Measurements from ENCODE around the gene MFAP3L. TPM values are rescaled to one million over a fixed set of nuclear protein-coding genes. Genes with fewer than 3 reads are reported as not detected.

Gene MFAP3L
- total RNA-seq, 1 experiment from 2014 or later: 1.9 TPM

DNA sequence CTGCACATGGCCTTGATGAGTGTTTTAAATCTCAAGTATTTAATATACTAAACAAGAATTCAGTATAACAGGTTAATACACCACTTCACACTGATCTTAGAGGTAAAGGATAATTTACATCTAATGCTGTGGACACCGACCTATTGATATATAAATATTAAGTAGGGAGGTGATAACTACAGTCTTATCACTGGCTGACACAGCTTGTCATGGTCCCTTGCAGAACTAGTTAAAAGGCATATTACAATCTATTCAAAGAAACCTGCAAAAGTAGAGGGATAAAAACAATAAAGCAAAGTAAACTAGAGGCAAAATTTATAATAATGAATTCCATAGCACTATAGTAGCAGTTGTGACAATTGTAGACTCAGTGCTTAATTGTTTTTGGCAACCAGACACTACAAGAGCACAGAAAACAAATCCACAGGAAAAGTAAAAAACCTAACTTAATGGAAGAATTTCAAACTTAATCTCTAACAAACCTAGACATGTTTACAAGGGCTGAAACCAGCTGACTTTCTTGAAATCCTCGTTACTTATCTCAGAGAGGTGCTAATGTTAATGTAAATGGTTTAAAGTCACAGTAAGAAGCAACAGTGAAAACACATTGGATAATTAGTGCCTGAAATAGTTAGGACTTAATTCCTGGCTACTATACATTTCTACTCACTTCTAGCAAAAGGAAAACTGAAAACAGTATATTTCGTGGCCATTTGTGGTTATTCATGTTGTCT is 25.0 kb downstream of the MFAP3L start:
- DNase-seq (ENCODE audit: low read depth): no peak
- in situ Hi-C loops (cut with HindIII; ENCODE audit: low pct_unique_long_range_greater_than_20kb, low sequenced_read_pairs): no loop called here

DNA sequence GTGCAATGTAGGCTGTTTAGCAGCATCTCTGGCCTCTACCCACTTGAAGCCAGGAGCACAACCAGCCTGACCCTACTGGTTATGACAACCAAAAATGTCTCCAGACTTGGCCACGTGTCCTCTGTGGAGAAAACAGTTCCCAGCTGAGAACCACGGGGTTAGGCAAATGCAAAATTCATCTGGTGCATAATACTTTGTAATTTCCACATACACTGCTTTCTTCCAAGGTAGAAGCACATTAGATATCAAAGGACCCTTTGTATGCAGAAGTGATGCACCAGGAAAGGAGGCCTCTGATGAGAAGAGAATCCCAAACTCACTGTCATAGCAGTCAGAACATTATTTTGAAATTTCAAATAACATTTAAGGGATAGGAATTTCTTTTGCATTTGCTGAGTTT is 26.3 kb downstream of the MFAP3L start:
- no peak for DNase-seq (ENCODE audit: low read depth)
- in situ Hi-C loops (cut with HindIII; ENCODE audit: low pct_unique_long_range_greater_than_20kb, low sequenced_read_pairs): no loop called here

DNA sequence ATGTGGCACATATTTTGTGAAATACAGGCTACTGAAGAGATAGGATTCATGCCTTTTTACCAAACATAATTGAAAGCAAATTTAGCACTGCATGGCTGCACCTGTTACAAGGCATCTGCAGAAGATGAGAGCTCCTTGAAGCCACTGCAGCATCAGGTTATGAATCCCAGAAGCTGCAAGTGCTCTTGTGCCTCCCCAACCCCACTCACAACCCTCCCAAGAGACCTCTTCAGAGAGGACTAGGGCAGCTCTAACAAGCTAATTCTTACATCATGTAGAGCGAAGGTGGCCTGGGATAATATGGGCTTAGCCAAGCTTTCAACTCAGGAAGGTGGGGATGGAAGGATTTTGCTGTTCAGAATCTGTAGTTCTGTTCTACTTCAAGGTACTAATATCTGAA is 27.2 kb downstream of the MFAP3L start:
- in situ Hi-C loops (cut with HindIII; ENCODE audit: low pct_unique_long_range_greater_than_20kb, low sequenced_read_pairs): no loop called here
- DNase-seq (ENCODE audit: low read depth): no peak

DNA sequence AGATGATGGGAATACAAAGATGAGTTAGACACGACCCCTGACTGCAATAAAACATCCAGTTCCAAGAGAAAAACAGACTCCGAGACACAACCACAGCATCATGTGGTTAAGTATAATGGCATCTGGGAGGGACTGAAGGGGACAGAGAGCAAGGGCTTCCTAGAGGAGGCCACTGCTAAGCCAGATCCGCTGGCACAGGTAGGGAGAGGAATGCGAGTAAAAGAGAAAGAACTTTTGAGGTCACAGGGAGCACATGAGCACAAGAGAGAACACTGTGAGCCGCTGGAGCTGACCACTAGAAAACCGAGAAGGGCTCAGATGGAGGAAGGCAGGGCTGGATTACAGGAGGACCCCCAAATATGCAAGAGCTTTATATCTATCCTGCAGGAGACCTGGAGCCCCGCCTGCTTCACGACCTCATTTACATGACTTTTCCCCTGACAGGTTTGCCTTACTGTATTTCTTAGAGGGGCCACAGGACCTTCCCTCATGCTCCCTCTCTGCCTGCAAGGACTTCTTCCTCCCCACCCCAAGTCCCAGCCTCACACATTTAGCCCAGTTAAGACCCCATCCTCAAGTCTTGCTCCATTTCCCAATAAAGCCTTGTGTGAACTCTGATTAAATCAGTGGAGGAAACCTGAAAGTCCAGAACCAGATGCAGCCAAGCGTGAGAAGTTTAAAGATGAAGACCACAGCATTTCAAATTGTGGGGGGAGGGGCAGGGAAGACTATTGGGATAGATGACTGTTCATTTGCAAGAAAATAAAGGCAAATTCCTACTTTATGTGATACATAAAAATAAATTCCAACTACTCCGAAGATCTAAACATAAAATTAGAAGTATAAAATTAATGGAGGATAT is 29.6 kb downstream of the MFAP3L start:
- in situ Hi-C loops (cut with HindIII; ENCODE audit: low pct_unique_long_range_greater_than_20kb, low sequenced_read_pairs): no loop called here

DNA sequence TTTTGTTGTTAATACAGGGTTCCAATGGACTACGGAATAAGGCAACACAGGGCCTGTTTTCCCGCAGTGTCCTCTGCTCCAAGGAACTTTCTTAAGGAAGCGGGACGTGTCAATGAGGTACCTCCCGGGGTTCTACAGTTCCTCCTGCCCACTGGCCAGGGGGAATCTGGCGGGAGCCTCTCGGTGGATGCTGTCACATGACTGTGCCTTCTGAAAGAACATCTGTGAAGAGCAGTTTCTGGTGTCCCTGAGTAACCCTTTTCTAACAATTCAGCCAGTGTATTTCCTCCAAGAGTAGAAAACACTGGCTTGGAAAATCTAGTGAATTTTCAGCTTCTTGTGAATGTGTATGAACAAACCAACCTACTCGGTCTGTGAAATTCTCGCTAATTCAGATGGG is 32.7 kb downstream of the MFAP3L start:
- in situ Hi-C loops (cut with HindIII; ENCODE audit: low pct_unique_long_range_greater_than_20kb, low sequenced_read_pairs): no loop called here
- DNase-seq (ENCODE audit: low read depth): no peak

More for the DNA sequence above, 29.6 kb downstream of the MFAP3L start:
- no peak for DNase-seq (ENCODE audit: low read depth)

DNA sequence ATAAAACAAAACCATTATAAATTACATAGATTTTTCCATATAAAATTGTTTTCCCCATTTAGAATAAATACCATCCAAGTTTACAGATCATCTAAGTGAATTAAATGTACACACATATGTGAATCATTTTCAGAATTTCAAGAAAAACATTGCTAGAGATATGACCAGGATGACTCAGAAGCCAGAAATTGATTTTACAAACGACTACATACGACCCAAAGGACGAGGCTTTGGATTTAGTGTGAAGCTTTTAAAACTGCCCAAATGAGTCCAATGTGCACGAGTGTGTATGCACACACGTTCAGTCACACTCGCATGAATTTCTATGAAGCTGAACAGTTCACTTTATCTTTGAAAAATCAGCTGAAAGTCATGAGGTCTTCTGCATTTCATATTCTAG is 37.9 kb downstream of the MFAP3L start:
- DNase-seq (ENCODE audit: low read depth): no peak
- in situ Hi-C loops (cut with HindIII; ENCODE audit: low pct_unique_long_range_greater_than_20kb, low sequenced_read_pairs): no loop called here

DNA sequence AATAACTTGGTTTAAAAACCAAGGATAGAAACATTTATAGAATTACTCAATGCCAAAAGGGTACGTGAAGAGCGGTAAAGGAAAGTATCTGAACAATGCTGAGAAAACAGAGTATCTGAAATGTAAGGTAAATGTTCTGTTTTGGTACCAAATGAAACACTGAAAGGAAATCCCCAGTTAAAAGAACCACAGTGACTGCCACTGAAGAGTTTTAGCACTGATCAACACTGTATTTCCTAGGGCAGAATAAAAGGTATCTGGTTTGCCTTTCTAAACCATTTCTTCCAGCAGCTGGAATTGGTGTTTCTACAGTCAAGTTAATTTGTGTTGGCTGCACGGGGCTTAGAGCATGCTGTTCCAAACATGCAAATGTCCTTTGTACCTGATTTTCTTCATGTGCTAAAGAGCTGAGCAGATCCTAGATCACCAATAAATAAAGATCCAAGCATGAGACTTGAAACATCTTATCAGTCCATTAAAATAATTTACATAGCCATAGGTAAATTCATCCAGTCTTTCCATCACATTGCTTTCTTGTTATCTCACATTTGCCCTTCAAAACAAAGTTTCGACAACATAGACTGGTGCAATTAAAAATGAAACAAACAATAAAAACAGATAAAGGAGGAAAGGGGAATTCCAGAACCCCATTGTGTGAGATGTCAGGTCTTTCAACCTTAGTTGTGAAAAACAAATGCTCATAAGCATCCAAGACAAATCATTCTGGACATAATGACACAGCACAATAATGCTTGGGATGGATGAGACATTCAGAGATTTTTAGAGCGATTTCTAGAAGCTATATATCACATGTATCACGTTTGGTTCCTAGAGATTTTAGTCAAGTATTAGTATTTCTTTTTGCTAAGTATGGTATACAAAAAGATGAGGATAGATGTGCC is 38.6 kb downstream of the MFAP3L start:
- DNase-seq (ENCODE audit: low read depth): no peak

DNA sequence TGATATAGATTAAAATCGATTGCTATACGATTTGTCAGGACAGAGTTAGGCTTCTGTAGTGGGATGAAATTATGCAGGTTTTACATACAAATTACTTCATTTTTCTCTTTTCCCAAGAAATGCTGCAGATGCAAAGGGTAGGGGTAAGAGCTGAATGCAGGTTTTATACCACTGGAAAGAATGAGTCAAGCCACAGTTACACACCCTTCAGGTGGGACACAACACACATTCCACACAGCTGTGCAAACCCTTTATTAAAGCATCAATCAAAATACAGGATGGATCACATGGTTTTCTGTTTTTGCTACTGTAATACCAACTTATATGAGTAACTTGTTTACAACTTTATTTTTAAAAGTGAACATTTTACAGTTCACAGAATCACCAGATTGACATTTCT is 39.8 kb downstream of the MFAP3L start:
- in situ Hi-C loops (cut with HindIII; ENCODE audit: low pct_unique_long_range_greater_than_20kb, low sequenced_read_pairs): no loop called here
- DNase-seq (ENCODE audit: low read depth): no peak

More for the DNA sequence above, 38.6 kb downstream of the MFAP3L start:
- in situ Hi-C loops (cut with HindIII; ENCODE audit: low pct_unique_long_range_greater_than_20kb, low sequenced_read_pairs): no loop called here

DNA sequence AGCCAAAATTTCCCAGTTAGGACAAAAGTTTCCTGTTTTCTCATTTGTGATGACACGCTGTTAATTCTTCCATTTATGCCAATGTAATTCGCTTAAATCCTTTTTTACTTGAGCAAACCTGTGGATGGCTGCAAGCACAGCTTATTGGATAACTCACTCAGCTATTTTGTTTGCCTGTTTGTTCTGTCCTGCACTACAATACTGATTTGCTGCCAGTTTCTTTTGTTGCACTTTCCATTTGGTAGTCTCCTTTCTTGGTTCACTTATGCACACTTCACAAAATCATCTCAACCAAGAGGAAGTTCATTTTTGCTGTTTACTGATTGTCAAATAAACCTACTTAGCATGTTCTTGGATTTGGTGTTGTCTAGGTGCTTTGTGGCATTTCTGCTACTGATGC is 40.3 kb downstream of the MFAP3L start:
- in situ Hi-C loops (cut with HindIII; ENCODE audit: low pct_unique_long_range_greater_than_20kb, low sequenced_read_pairs): no loop called here
- no peak for DNase-seq (ENCODE audit: low read depth)

DNA sequence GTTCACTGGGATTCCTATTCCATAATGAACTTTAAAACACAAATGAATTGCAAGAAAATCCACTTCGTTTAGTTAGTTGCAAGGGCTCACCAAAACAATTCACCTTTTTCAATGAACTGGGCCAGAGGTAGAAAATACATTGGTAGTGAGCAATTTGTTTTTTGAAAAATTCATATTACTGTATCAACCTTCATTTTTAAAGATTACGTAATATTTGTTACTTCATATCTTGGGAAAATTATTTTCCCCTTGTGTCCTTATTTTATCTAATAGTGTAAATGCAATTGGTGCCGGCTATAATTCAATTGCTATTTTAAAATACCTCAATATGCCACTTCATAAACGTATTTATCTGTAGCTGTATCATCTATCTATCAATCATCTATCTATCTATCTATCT is 41.5 kb downstream of the MFAP3L start:
- no peak for DNase-seq (ENCODE audit: low read depth)
- in situ Hi-C loops (cut with HindIII; ENCODE audit: low pct_unique_long_range_greater_than_20kb, low sequenced_read_pairs): no loop called here

DNA sequence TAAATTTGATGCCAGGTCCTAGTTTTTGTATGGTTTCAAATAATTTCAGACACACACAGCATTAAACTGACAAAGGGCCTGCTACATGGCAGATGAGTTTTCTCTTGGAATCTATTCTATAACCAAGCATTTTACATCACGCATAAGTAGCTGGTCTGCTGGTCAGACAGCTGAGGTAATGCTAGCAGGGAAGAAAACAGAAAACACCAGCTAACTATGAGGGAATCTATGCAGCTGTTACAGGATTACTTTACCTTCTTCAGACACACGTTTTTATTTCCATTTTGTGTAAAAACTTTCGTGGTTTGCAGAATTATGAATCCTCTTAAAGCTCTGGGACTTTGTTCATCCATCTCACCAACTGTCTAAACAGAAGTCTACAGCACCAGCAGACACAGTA is 42.0 kb downstream of the MFAP3L start:
- in situ Hi-C loops (cut with HindIII; ENCODE audit: low pct_unique_long_range_greater_than_20kb, low sequenced_read_pairs): no loop called here
- no peak for DNase-seq (ENCODE audit: low read depth)

DNA sequence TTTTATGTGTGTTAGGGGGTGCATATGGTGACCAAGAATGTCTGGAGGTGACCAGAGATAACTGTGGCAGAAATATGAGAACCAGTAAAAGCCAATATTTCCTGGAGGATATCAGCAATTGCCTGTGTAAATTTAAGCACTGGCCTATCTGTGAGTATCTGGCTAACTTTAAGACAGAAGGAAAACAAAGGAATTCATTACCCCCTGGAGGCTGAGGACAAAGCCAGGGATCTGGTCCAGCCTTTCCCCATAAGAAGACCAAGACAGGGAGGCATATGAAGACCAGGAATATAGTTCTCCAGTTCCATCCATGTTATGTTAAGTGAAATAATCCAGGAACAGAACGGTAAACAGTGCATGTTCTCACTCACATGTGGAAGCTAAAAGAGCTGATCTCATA is 49.2 kb downstream of the MFAP3L start:
- in situ Hi-C loops (cut with HindIII; ENCODE audit: low pct_unique_long_range_greater_than_20kb, low sequenced_read_pairs): no loop called here
- DNase-seq (ENCODE audit: low read depth): no peak

DNA sequence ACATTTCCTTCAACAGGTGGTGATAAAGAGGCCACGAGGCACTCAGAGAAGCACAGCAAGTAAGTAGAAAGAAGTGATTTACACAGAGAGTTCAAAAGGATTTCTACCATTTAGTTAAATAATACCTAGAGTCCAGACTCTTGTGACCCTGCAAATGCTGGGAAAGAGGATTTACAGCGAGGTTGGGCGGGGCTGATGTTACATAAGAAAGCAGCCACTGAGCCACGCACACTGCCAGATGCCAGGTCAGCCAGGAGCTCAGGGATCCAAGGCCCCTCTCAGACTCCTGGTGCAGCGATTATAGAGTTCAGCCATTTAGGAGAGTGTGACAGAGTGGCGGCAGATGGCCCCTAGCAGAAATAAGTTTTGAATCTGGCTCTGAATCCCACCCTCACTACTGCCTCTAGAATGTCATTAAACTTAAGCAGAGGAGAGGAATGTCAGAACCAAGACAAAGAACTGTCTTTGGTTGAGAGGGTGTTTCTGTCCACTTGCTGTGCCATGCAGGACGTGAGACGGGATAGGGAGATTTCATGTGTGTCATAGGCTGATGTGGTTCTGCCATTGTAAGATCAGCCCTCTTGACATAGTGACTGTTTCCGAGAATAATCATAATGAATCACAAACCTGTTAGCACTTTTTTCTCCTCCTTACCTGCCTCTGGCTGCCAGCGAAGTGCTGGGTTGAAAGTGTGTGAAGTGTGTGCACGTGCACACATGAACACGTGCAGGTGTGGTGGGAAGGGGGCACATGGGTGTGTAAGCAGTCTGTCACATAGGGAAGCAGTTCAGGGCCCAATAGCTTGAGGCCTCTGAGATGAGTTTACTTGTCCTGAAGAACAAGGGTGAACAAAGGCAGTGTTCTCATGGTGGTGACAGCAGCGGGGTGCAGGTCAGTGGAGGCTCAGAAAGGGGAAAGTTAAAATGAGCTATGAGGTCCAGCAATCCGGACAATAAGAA is 50.1 kb downstream of the MFAP3L start:
- DNase-seq (ENCODE audit: low read depth): no peak
- in situ Hi-C loops (cut with HindIII; ENCODE audit: low pct_unique_long_range_greater_than_20kb, low sequenced_read_pairs): no loop called here

DNA sequence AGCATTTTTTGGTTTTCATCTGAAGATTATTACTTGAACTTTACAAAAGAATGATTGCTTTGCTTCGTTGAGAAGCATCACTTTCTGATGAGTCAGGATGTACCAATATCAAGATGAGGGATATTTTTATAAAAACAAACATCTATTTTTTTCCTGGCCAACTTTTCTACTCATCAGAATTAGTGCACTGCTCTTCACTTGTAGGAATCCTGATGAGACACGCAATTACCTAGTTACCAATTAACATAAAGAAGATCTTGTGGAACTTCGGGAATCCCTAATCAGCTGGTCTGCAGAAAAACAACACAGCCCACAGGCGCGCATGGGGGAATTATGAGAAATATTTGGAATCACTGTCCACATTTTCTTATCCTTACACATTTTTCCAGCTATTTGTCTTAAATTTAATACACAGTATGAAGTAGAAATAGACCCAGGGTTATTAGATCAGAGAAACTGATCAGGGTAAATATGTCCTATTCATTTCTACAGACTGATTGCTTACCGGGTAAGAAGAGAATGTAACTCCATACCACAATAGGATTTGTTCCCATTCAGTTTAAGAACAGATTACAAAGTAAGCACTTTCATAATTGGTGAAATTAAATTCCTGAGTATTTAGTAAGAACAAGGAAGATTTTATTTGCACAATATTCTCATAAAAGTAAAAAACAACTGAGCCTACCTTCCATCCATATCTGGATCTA is 50.9 kb downstream of the MFAP3L start:
- no peak for DNase-seq (ENCODE audit: low read depth)
- in situ Hi-C loops (cut with HindIII; ENCODE audit: low pct_unique_long_range_greater_than_20kb, low sequenced_read_pairs): no loop called here

DNA sequence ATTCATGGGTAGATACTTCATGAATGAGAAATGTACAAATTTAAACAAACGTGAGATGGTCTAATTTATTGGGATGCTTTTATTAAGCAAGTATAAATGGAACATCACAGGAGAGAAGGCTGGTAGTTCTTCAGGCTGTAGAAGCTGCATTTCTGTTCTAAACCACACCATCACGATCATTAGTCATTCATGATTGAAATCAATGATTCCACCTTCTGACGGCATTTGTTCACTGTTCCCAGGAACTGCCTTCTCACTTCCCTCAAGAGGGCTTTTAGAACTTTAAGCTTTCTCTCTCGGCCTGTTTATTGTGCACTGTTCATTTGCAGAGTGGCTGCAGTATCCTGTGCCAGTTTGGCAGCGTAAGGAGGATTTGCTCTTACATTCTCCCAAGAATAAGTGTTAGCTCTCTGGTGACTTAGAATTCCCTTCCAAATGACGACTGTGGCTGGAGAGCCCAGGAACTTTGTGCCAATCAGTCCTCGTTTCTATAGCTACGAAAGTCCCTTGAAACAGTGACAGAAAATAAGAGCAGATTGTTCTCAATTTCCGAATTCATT is 54.7 kb downstream of the MFAP3L start:
- DNase-seq (ENCODE audit: low read depth): no peak
- in situ Hi-C loops (cut with HindIII; ENCODE audit: low pct_unique_long_range_greater_than_20kb, low sequenced_read_pairs): no loop called here

DNA sequence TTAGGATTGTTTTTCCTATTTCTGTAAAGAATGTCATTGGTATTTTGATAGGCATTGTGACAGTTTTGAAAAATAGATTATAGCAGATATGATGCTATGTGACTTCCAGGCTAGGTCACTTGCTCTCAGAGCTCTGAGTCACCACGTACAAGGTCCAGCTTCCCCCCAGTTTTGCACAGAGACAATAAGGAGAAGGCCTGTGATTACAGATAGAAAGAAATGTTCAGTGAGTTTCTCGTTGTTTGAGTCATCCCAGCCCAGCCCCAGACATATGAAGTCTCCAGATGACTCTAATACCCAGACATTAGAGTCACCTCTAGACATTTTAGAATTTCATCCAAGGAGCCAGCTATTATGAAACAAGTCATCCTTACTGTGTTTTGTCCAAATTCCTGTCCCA is 57.2 kb downstream of the MFAP3L start:
- in situ Hi-C loops (cut with HindIII; ENCODE audit: low pct_unique_long_range_greater_than_20kb, low sequenced_read_pairs): no loop called here
- DNase-seq (ENCODE audit: low read depth): no peak

DNA sequence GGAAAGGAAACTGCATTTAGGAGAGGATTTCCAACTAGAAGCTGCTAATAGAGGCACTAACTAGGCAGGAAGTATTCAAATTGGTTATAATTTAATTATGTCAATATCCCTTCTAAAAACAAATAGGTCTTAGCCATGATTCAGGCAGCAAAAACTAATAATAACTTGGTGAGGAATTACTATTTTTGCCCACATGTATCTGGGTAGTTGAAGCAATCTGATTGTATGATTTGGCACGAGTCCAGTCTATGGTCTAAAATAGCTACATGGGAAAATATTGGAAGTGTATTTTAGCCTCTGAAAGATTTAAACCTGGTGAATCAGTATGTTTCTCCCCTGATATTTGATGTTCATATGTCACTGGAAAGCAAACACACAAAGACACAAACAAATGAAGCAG is 62.2 kb downstream of the MFAP3L start:
- in situ Hi-C loops (cut with HindIII; ENCODE audit: low pct_unique_long_range_greater_than_20kb, low sequenced_read_pairs): no loop called here
- DNase-seq (ENCODE audit: low read depth): no peak

Measured in Caki2 (cell line).